Measurements from ENCODE around the gene PCSK6. TPM values are rescaled to one million over a fixed set of nuclear protein-coding genes. Genes with fewer than 3 reads are reported as not detected.

PCSK6 gene
- polyA plus RNA-seq, 1 donor from 2014 or later = 1.1 TPM

- H3K27ac ChIP-seq (ENCODE audit: low read length) = no peak overlapping the region
- no peak overlapping the region for H3K4me3 ChIP-seq (ENCODE audit: low read length)
- no peaks in the 10 kb centered on the region for H4K20me1 ChIP-seq (ENCODE audit: insufficient read depth)
- H3F3A ChIP-seq (ENCODE audit: insufficient read depth, low read length, poor library complexity, severe bottlenecking) = no peaks in the 10 kb centered on the region
- no peak overlapping the region for H3K4me2 ChIP-seq (ENCODE audit: low read length)
- H2AFZ ChIP-seq (ENCODE audit: low read depth, low read length) = no peak overlapping the region
- H3K9ac ChIP-seq (ENCODE audit: low read length) = no peak overlapping the region
- no peaks in the 10 kb centered on the region for H3K9me3 ChIP-seq (ENCODE audit: low read length)
- H3K36me3 ChIP-seq (ENCODE audit: insufficient read depth, low read length) = no peaks in the 10 kb centered on the region
- no peaks in the 10 kb centered on the region for H3K9me2 ChIP-seq (ENCODE audit: insufficient read depth, low read length)
- no peaks in the 10 kb centered on the region for H3K27me3 ChIP-seq (ENCODE audit: insufficient read depth, low read depth, low read length)
- TF ChIP-seq, protein P1, sequence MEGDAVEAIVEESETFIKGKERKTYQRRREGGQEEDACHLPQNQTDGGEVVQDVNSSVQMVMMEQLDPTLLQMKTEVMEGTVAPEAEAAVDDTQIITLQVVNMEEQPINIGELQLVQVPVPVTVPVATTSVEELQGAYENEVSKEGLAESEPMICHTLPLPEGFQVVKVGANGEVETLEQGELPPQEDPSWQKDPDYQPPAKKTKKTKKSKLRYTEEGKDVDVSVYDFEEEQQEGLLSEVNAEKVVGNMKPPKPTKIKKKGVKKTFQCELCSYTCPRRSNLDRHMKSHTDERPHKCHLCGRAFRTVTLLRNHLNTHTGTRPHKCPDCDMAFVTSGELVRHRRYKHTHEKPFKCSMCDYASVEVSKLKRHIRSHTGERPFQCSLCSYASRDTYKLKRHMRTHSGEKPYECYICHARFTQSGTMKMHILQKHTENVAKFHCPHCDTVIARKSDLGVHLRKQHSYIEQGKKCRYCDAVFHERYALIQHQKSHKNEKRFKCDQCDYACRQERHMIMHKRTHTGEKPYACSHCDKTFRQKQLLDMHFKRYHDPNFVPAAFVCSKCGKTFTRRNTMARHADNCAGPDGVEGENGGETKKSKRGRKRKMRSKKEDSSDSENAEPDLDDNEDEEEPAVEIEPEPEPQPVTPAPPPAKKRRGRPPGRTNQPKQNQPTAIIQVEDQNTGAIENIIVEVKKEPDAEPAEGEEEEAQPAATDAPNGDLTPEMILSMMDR (IDR thresholded peaks at IDR 0.05; ENCODE audit: poor library complexity, severe bottlenecking) = no peak
- TF ChIP-seq EP300 (conservative IDR thresholded peaks at IDR 0.05; ENCODE audit: poor library complexity, severe bottlenecking) = no peak
- H3K79me2 ChIP-seq (replicated peaks; ENCODE audit: insufficient read depth, low read length) = no peaks in the 10 kb centered on the region
These were observed 8.1 kb upstream of the PCSK6 start for GRCh38 chr15:101497484-101498034.

DNA sequence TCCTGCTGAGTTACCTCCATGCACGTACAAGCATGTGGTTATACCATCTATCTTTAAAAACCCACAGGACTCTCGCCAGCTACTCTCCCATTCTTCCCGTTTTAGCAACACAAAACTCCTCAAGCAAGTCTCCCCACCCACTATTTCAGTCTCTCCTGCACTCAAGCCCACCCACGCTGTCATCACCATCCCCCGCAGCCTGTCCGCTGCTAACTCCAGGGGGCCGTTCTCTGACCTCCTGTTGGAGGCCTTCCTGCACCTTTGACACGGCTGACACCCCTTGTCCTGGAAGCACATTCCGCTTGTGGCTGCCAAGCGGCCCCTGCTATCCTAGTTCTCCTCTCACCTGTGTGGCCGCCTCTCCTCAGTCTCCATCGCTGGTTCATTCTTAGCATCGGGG, 7.5 kb upstream of the PCSK6 start:
- Histone ChIP-seq H3K4me2 (ENCODE audit: low read length) (no peak overlapping the region), H3F3A (ENCODE audit: insufficient read depth, low read length, poor library complexity, severe bottlenecking) (no peaks in the 10 kb centered on the region), H3K79me2 (replicated peaks; ENCODE audit: insufficient read depth, low read length) (no peaks in the 10 kb centered on the region), H3K4me3 (ENCODE audit: low read length) (no peak overlapping the region), H3K9me3 (ENCODE audit: low read length) (no peaks in the 10 kb centered on the region), H3K36me3 (ENCODE audit: insufficient read depth, low read length) (no peaks in the 10 kb centered on the region), H4K20me1 (ENCODE audit: insufficient read depth) (no peaks in the 10 kb centered on the region), H2AFZ (ENCODE audit: low read depth, low read length) (no peak overlapping the region), H3K9me2 (ENCODE audit: insufficient read depth, low read length) (no peaks in the 10 kb centered on the region), H3K9ac (ENCODE audit: low read length) (no peak overlapping the region), H3K27me3 (ENCODE audit: insufficient read depth, low read depth, low read length) (no peaks in the 10 kb centered on the region), H3K27ac (ENCODE audit: low read length) (no peak overlapping the region)
- TF ChIP-seq RAD21 (conservative IDR thresholded peaks at IDR 0.05) (no peak), SMC3 (conservative IDR thresholded peaks at IDR 0.05; ENCODE audit: poor library complexity) (no peak), TAF1 (IDR thresholded peaks at IDR 0.05; ENCODE audit: low read depth) (no peak), EZH2 (IDR thresholded peaks at IDR 0.05; ENCODE audit: borderline replicate concordance, insufficient read depth, low read length, poor library complexity, severe bottlenecking) (no peak), POLR2AphosphoS5 (IDR thresholded peaks at IDR 0.05) (no peak), EP300 (conservative IDR thresholded peaks at IDR 0.05; ENCODE audit: poor library complexity, severe bottlenecking) (no peak), MXI1 (conservative IDR thresholded peaks at IDR 0.05; ENCODE audit: poor library complexity, severe bottlenecking) (no peak)
- TF ChIP-seq, protein P1 (IDR thresholded peaks at IDR 0.05; ENCODE audit: poor library complexity, severe bottlenecking) = no peak
- TF ChIP-seq, protein P2, sequence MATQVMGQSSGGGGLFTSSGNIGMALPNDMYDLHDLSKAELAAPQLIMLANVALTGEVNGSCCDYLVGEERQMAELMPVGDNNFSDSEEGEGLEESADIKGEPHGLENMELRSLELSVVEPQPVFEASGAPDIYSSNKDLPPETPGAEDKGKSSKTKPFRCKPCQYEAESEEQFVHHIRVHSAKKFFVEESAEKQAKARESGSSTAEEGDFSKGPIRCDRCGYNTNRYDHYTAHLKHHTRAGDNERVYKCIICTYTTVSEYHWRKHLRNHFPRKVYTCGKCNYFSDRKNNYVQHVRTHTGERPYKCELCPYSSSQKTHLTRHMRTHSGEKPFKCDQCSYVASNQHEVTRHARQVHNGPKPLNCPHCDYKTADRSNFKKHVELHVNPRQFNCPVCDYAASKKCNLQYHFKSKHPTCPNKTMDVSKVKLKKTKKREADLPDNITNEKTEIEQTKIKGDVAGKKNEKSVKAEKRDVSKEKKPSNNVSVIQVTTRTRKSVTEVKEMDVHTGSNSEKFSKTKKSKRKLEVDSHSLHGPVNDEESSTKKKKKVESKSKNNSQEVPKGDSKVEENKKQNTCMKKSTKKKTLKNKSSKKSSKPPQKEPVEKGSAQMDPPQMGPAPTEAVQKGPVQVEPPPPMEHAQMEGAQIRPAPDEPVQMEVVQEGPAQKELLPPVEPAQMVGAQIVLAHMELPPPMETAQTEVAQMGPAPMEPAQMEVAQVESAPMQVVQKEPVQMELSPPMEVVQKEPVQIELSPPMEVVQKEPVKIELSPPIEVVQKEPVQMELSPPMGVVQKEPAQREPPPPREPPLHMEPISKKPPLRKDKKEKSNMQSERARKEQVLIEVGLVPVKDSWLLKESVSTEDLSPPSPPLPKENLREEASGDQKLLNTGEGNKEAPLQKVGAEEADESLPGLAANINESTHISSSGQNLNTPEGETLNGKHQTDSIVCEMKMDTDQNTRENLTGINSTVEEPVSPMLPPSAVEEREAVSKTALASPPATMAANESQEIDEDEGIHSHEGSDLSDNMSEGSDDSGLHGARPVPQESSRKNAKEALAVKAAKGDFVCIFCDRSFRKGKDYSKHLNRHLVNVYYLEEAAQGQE (IDR thresholded peaks at IDR 0.05; ENCODE audit: borderline replicate concordance) = no peak

Measured in neural cell (in vitro differentiated cells).